Limb (tissue), 2 donors: Measurements from ENCODE around the gene NUP85.
"Not testable (repeated sequence)": the region's sequence is repeated elsewhere in the genome, so short reads cannot be mapped to it uniquely, and the experiment has no call there.

ENCODE experiments used
- DNase-seq, 2 donors: peaks; one replicate each; pipeline ENCODE4 v3.0.0-alpha.2; 2016; ENCODE audit errors: extremely low spot score in 2 of 2

Gene NUP85, protein sequence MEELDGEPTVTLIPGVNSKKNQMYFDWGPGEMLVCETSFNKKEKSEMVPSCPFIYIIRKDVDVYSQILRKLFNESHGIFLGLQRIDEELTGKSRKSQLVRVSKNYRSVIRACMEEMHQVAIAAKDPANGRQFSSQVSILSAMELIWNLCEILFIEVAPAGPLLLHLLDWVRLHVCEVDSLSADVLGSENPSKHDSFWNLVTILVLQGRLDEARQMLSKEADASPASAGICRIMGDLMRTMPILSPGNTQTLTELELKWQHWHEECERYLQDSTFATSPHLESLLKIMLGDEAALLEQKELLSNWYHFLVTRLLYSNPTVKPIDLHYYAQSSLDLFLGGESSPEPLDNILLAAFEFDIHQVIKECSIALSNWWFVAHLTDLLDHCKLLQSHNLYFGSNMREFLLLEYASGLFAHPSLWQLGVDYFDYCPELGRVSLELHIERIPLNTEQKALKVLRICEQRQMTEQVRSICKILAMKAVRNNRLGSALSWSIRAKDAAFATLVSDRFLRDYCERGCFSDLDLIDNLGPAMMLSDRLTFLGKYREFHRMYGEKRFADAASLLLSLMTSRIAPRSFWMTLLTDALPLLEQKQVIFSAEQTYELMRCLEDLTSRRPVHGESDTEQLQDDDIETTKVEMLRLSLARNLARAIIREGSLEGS

DNA sequence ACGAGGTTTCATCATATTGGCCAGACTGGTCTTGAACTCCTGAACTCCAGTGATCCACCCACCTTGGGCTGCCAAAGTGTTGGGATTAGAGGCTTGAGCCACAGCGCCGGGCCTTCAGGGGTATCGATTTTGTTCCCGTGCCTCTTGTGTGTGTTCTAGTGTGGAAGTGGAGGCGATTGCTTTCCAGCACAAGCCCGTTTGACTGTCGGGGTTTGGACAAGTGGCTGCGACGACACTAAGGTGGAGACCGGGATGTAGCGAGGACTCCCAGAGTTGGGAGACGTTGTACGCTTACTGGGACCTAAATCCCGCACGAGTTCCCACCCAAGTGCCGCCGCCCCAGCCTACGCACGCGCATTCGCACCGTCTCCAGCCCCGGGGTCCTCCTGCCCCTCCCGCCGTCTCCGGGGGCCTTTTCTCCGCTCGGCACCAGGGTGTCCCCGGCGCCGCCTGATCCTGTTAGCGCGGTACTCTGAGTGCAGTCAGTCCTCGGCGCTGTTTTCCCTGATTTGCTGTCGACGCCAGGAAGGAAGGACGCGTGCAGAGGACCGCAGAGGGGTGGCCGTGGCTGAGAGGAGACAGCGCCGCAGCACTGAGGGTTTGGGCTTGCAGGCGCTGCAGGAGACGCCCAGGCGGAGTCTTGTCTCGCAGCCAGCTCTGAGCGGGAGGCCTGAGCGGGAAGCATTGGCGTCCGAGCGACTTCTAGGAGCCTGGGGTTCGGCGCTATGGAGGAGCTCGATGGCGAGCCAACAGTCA lies at the start of gene NUP85:
NUP85 (plus strand) TSS at position 643 of the 756 bp plus-strand sequence; CDS start at position 726, 83 bp downstream.
- DNase-seq = peak; percentile 95 to 97

DNA sequence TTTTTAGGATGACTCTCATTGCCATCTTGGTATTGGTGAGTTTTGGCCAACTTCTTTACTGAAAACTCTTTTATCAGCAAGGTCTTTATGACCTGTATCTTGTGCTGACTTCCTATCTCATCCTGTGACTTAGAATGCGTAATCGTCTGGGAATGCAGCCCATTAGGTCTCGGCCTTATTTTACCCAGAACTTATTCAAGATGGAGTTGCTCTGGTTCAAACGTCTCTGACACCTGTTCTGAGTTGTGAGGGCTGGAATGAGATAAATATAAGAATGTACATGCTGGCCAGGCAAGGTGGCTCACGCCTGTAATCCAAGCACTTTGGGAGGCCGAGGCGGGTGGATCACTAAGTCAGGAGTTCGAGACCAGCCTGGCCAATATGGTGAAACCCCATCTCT lies 47.0 kb upstream of the NUP85 start:
- DNase-seq = not testable (repeated sequence)

DNA sequence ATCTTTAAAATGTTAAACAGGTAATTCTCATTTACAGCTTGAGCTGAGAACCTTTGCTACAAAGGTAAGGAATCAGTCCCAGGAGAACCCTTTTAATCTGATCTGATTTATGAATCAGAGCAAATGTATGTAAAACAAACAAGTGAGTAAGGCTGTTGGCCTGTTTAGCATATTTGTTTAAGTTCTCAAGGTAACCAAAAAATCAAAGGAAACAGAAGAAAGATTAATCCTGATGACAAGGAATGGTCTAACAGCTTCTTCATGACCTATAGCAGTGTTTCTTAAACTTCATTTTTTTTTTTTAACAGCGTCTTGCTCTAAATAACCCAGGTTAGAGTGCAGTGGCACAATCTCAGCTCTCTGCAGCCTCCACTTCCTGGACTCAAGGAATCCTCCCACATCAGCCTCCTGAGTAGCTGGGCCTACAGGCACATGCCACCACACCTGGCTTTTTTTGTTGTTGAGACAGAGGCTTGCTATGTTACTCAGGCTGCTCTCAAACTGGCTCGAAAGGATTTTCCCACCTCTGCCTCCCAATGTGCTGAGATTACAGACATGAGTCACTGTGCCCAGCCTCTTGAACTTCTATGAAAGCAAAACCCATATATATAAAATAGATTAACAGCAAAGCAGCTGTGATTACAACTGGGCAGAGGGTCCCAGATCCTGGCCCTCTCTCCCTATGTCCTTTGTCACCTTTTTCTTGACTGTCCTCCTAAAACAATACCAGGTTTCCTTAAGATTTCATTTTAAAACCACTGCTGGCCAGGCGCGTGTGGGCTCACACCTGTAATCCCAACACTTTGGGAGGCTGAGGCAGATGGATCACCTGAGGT lies 46.1 kb upstream of the NUP85 start:
- no peak for DNase-seq

DNA sequence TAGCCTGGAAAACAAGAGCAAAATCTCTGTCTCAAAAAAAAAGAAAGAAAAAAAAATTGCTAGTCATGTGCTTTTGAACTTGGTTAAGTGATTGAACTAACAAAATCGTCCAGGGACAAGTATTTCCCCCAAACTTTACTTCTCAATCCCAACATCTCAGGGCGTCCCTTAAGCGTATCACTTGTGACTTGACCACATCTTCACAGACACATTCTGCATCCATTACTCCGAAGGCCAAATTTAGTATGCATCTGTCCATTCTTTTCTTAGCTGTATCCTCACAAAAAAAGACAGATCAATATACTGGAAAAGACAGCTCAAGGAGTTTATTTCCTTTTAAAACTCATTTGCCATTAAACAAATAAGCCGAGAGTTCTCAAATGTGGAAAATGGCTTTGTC lies 45.3 kb upstream of the NUP85 start:
- no peak for DNase-seq

DNA sequence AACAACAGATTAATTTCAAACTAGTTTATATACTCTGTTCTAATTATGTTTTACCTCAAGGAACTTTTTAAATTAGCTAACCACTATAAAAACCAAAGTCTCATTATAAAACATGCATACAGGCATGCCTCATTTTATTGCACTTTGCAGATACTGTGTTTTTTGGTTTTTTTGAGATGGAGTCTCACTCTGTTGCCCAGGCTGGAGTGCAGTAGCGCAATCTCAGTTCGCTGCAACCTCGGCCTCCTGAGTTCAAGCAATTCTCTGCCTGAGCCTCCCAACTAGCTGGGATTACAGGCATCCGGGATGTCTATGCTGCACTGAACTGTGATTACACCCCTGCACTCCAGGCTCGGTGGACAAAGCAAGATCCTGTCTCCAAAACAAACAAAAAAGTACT lies 42.4 kb upstream of the NUP85 start:
- DNase-seq = no peak

DNA sequence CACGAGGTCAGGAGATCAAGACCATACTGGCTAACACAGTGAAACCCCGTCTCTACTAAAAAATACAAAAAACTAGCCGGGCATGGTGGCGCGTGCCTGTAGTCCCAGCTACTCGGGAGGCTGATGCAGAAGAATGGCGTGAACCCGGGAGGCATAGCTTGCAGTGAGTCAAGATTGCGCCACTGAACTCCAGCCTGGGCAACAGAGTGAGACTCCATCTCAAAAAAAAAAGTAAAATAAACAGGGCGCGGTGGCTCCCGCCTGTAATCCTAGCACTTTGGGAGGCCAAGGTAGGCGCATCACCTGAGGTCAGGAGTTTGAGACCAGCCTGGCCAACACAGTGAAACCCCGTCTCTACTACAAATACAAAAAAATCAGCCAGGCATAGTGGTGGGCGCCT lies 40.9 kb upstream of the NUP85 start:
- not testable (repeated sequence) for DNase-seq

DNA sequence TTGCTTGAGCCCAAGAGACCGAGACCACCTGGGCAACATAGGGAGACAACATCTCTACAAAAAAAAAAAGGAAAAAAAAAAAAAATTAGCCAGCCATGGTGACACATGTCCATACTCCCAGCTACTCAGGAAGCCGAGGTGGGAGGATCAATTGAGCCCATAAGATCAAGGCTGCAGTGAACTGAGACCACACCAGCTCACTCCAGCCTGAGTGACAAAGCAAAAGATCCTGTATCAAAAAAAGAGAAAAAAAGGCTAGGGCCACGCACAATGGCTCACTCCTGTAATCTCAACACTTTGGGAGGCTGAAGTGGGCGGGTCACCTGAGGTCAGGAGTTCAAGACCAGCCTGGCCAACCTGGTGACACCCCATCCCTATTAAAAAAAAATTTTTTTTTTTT lies 36.5 kb upstream of the NUP85 start:
- DNase-seq = no peak

DNA sequence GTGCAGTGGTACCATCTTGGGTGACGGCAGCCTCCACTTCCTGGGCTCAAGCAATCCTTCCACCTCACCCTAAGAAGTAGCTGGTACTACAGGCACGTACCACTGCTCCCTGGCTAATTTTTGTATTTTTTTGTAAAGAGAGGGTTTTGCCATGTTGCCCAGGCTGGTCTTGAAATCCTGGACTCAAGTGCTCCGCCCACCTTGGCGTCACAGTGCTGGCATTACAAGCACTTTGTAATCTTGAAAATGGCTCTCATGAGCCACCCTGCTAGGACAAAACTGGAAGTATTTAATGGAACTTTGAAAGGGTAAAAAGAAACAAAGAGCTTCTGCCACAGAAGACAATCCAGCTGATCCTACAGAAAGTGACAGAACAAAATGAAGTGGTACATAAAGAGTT lies 32.0 kb upstream of the NUP85 start:
- no peak for DNase-seq

DNA sequence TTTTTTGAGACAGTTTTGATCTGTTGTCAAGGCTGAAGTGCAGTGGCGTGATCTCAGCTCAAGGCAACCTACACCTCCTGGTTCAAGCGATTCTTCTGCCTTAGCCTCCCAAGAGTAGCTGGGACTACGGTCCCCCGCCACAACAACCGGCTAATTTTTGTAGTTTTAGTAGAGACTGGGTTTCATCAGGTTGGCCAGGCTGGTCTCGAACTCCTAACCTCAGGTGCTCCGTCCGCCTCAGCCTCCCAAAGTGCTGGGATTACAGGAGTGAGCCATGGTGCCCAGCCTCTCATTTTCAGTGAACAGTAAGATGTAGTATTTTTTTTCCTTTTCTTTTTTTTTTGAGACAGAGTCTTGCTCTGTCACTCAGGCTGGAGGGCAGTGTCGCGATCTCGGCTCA lies 30.5 kb upstream of the NUP85 start:
- DNase-seq = no peak

DNA sequence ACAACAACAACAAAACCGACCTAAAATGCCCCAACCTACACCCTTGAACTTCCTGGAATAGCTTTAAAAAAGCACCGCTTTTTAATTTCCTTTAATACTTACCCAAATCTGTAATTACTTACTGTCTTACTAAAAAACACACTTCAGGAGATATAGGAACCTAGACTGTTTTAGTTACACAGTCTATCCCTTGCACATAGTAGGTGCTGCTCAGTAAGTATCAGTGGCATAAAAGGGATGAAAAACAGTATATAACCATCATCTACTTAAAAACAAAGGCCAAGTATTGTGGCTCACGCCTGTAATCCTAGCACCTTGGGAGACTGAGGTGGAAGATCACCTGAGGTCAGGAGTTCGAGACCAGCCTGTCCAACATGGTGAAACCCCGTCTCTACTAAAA lies 28.9 kb upstream of the NUP85 start:
- DNase-seq = no peak

DNA sequence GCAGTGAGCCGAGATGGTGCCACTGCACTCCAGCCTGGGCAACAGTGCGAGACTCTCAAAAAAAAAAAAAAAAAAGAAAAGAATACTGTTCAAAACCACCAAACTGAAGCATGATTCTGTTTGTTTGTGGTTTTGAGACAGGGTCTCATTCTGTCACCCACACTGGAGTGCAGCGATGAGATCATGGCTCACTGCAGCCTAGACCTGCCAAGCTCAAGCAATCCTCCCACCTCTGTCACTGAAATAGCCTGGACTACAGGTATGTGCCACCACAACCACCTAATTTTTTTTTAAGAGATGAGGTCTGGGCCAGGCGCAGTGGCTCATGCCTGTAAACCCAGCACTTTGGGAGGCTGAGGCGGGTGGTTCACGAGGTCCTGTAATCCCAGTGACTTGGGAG lies 27.0 kb upstream of the NUP85 start:
- no peak for DNase-seq

DNA sequence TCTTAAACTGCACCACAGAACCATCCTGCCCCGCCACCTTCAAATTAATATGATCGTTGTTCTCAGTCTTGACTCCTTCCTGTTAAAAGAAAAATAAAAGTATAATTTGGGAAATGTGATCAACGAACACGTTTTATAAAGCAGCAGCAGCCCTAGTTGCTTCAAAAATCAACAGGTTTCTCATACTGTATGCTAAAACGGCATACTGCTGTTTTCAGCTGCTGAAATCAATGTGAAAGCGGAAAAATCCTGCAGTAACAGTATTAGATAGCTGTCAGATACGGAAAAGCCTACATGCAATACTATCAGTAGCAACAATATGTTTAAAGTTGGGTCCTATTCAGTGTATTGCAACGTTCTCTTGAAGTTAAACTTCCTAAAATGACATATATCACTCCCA lies 24.4 kb upstream of the NUP85 start:
- DNase-seq = no peak

DNA sequence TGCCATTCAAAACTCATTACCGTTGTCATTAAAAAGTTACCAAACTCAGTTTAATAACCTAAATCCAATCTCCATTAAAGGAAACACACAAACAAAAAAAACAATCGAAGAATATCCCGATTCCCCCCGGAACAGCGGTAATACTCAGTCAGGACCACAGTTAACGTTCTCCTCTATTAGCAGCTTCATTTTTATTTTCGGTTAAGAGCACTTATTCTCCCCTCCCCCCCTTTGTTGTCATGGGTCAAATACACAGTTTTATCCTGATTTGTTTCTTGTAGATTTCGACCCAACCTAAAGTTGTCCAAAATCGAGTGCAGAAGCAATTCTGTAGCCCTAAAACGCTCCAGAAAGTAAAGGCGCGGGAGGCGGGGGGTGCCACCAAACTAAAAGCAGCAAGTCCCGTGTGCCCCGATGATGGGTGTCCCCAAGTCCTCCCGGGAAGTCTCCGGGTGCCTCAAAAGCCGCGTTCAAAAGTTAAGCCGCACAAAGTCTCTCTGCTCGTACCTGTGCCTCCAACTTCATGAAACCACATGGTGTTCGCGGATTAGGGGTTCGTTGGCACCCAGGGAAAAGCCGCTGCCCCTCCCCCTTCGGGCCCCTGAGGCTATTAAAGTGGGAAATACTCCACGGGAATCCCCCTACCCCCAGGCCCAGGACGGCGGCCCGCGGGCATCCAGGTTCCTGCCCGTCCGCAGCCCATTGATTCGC lies 23.7 kb upstream of the NUP85 start:
- no peak for DNase-seq

DNA sequence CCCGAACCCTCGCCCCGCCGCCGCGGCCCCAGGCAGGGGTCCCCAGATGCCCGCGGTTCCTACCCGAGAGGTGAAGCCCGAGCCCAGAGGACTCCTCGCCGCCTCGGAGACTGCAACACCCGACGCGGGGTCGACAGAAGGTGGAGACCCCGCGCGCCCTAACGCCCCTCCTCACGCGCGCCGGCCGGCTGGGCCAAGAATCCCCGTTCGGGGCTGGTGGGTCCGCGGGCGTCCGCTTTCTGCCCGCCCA lies 23.2 kb upstream of the NUP85 start:
- no peak for DNase-seq

DNA sequence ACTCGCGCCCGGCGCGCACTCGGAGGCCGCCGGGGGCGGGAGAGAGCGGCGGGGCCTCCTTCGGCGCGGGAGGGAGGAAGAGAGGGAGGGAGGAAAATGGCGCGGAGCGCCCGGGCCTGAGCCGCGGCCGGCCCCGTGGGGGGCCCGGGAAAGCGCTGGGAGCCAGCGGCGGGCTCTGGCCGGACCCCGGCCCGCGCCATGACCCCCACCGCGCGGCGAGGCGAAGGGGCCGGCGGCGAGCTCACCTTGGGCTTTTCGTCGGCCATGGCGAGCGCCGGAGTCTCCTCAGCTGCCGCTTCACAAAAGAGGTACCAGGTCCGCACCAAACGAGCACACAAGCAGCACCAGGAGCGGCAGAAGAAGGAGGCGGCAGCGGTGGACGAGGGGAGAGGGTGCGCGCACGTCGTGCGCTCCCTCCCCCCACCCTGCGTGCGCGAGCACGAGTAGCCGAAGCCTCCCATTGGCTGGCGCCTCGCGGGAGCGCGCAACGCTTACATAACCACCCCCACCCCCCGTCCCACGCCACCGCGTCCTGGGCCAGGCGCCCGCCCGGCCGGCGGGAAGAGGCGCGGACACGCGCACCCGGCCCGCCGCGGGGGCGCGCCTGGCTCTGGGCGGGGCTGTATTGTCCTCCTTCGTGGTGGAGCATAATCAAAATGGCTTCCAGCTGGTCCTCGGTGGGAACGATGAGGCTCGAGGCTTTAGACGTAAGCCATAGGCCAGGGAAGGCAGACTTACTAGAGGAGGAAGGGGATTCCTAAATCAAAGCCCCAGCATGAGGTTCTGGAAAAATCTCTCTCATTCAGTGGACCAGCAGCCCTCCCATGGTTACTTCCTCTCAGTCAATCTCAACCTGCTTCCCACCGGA lies 22.7 kb upstream of the NUP85 start, which contains the start of gene SUMO2:
SUMO2 (minus strand) TSS at position 391 of the 868 bp plus-strand sequence; CDS start at position 266, 125 bp downstream.
- DNase-seq = peak; percentile 90 to 99

DNA sequence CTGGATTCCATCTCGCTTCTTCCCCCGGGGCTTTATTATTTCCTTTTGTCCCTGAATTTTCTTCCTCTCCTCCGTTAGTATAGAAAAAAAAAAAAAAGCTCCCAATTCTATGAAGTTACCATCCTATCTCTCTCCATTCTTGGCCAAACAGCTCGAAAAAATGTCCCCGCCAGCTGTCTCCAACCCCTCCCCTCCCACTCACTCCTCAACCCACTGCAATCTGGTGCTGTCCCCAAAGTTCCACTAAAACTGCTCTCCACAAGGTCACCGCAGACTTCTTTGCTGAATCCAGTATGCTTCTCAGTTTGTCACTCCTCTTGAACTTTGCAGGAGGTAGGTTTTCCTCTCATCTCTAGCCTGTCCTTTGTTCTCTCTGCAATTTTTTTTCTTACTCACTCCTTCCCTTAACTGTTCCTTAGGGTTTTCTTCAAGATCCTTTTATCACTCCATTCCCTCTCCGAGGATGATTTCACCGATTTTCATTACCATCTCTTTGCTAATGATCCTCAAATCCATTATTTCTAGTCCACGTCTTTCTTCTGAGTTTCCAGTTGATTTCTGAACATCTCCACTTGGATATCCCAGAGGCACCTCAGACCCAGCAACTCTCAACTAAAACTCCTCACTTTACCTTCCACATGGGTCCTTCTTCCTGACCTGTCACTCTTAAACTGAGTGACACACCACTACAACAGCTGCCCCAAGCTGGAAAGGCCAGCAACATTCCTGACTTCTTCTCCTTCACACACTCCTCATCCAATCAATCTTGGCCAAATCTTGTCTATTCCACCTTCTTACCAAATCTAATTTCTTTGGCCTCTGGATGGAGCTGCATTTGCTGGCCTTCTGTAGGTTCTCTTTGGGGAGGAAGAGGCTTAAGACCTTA lies 21.2 kb upstream of the NUP85 start:
- DNase-seq = no peak

DNA sequence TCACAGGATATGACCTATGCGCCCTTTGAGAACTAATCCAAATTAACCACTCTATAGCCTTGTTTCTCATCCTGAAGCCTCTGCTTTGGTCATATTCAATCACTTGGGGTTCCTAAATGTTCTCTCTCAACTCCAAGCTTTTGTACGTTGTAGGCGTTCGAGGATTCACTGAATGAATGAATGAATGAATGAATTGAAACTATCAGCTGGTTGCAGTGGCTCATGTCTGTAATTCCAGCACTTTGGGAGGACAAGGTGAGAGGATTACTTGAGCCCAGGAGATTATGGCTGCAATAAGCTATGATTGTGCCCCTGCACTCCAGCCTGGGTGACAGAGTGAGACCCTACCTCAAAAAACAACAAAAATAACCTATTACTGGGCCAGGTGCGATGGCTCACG lies 16.9 kb upstream of the NUP85 start:
- DNase-seq = no peak

DNA sequence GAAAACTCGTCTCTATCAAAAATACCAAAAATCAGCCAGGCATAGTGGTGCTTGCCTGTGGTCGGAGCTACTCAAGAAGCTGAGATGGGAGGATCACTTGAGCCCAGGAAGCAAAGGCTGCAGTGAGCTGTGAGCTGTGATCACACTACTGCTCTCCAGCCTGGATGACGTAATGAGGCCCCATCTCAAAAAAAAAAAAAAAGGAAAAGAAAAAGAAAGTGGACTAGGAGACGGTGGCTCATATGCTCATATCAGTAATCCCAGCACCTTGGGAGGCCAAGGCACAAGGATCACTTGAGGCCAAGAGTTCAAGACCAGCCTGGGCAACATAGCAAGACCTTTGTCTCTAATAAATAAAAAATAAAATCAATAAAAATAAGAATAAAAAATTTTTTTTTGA lies 13.9 kb upstream of the NUP85 start:
- DNase-seq = no peak

DNA sequence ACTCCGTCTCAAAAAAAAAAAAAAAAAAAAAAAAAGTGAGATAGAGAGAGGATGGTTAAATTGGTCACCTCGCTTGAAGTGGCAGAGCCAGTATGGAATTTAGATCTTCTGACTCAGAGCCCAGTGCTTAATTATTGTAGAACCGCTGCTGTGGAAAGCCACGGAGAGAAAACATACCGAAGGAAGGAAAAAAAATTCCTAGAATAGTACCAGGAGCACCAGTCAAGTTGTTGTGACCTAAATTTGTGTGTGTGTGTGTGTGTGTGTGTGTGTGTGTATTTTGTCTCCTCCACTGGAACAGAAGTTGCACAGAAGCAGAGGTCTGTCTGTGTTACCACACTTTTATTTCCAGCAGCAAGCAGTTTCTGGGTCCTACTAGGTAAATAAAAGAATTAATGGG lies 10.6 kb upstream of the NUP85 start:
- no peak for DNase-seq
